ENCODE measurements around the gene DLGAP1.
"Not testable (repeated sequence)": the region's sequence is repeated elsewhere in the genome, so short reads cannot be mapped to it uniquely, and the experiment has no call there.

The DLGAP1 gene

DNA sequence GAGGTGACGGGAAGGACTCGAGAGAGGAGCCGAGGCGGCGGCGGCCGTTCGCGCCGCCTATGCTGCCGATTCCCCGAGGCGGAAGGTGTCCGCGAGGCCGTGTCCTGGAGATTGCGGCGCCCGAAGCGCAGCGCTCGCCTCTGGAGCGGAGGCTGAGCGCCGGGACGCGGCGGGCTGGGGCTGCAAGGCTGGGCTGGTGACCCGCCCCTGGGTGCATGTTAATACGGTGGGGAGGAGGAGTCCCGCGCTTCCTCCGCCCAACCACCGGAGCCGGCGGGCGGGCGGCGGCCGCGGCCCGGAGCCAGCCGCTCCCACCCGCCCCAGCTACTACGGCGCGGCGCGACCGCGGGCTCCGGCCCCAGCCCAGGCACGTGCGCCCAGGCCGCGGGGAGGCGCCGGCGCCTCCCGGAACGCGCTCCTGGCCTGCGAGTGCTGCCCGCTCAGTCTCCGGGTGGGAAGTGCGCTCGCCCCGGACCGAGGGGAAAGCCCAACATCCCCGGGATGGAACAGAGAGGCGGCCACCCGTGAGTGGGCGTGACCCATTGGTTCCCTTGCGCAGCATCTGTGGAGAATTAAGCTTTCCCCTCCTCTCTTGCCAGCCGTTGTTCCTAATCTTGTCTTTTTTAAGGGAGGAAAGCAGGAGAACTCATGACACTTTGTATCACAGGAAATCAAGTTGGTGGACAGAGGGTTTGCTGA is at the start of gene DLGAP1:
DLGAP1 (minus strand) TSS at position 195 of the 699 bp plus-strand sequence.
- no peak for DNase-seq

DNA sequence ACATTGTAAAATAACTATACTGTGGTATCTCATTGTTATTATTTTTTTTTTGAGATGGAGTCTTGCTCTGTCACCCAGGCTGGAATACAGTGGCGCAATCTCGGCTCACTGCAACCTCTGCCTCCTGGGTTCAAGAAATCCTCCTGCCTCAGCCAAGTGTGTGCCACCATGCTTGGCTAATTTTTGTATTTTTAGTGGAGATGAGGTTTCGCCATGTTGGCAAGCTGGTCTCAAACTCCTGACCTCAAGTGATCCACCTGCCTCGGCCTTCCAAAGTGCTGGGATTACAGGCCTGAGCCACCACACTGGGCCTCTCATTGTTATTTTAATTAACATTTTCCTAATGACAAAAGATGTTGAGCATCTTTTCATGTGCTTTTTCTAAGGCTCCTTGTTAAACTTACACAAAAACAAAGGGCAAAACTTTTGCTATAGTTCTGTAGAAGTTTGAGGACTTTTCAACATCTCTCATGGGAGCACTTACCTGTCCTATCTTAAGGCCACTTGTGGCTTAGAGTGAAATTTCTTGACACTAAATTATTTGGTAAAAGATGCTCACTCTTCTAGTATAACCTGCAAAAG is 39.7 kb upstream of the DLGAP1 start:
- DNase-seq, result not testable (repeated sequence)

DNA sequence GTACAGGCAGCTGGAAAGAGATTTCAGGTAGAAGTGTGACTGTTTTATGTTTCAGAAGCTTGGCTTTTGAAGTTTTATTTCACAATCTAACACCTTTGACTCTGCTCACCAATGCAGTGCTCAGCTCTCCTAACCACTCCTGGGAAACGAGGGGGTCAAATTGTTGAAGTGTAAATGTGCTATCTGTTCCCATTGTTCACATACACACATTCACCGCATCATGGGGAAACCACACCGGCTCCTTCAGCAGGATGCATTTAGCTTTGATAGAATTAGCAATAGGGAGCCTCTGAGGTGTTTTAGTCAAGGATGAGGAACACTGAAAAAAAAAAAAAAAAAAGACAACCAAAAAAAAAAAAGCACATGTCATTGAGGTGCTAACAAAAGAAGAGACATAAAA is 13.4 kb upstream of the DLGAP1 start:
- DNase-seq, result no peak

DNA sequence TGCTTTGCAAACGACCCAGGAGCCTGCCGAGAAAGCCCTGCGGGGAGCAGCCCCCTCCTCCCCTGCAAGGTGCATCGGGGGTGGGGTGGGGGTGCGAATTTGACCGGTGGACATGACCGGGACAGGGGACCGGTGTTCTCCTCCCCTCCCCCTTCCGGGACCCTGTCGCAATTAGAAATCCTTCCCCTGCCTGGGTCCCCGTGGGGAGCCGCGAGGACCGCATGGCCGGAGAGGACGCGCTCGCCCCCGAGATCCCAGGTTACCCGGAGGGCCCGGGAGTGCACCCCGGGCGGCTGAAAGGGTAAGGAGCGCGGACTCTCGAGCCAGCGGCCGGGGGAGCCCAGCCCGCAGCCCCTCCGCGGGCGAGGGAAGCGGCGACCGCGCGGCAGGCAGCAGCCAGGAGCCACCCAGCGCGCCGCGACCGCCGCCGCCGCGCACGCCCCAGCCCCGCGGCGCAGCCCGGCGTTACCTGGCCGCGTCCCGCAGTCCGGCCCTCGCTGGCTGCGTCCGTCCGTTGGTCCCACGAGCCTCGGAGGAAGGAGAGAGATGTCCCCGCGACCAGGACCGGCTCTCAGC is 482 bp downstream of the DLGAP1 start:
- DNase-seq, result no peak

DNA sequence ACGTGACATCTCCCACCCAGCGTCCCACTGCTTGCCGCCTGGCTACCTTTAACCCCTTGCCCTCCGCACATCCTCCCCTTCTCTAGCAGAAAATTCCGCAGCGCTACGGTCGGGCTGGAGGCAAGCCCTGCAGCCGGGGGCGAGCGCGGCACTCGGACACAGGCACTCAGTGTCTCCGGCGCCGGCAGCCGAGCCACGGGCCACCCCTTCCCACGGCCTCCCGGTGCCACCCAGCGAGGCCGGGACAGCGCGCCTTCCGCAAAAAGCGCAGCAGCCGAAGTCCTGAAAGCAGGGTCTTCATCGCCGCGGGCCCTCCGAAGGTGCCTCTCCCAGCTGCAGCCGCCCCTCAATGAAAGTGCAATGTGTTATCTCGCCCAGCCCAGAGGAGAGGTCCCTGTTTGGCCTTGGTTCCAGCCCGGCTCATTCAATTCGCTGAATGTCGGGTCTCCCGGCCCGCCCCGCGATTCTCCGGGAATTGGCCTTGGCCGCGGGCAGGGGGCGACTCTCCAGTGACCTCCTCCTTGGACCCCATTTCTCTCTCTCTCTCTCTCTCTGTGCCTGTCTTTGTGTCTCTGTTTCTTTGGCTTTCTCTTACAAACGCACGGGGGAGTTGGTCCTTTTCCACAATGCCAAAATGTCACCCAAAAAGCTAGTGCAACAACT is 1.1 kb downstream of the DLGAP1 start:
- no peak for DNase-seq

DNA sequence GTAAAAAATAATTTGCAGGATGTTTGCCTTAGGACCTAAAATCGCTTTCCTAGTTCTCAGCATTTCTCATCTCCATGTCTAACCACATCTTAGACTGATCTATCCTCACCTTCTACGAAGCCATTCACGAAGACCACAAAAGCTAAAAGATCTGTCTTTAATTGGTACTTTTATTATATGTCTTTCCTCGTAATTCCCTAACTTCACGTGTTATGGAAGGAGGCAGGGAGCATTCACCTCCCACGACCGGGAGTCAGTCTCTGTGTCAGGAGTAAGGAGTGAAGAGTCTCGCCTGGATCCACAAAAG is 1.6 kb downstream of the DLGAP1 start:
- no peak for DNase-seq

DNA sequence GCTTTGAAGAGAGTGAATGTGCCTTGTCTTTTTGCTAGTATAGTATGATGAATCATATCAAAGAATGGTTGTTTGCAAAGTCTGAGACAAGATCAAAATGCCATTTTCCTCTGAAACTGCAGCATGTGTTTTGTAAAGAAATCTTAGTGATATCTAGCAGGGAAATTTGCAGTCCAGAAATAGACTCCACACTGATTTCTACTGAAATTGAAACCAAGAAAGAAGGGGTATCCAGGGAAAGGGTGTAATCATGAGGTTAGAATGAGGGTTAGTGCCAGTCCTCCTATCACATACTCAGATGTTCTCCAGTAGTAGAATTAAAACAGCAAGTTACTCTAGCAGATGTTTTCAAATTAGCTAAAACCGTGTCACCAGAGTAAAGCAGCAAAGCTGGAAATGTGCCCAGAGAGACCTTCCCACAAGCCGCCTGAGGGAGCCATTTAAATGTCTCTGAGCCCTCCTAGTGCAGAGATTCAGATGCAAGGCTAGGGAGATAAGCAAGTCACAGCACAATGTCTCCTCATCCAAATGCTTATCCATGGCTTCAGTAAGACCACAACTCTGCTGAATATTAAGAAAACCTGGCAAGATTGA is 4.9 kb downstream of the DLGAP1 start:
- no peak for DNase-seq

DNA sequence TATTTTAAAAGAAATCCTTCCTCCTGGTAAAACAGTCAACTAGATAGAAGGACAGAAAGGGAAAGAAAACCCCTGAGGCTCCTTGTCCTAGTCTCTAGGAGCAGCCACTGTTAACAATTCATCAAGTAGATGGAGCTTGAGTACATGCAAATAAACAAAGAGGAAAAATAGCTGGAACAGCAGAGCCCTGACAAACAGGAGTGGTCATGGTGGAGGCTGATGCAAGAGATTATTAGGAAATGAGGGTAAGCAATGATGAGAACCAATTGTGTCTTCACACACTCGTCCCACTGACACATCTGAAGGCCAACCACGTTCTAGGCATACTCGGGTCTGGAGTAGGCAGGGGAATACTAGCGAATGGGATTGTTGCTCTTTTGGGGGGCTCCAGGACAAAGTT is 9.2 kb downstream of the DLGAP1 start:
- no peak for DNase-seq

DNA sequence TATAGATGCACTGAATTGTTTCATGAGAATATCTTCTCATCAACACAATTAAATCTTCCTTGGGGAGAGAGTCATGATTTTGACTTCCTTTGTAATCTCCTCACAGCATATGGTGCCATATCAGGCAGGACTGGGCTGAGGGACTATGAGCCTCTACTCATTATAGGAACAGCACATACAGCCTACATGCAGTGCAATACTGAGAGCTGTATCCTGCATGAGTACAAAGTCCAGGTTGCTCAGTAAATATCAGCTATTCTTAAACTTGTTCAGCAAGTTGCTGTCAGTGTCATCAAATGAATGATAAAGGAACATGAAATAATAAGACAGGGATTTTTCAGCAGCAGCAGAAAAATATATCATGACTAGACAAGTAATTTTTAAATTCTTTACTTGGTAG is 10.8 kb downstream of the DLGAP1 start:
- DNase-seq, result no peak

DNA sequence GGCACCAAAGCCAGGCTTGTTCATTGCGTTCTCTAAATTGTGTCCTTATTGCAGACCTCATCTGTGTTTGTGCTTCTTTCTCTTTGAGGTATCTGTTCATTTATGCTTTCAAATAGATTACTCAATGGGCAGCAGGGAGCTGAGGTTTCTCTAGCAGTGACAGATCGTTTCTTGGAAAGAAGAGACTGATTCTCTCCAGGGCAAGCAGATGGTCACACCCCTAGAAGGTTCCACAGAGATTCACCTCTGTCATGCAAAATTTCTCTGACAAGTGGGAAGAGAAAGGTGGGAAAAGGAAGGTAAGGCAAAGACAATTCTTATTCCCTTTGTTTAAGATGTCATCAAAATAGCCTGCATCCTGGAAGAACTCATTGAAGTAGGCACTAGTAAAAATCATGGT is 14.0 kb downstream of the DLGAP1 start:
- no peak for DNase-seq

DNA sequence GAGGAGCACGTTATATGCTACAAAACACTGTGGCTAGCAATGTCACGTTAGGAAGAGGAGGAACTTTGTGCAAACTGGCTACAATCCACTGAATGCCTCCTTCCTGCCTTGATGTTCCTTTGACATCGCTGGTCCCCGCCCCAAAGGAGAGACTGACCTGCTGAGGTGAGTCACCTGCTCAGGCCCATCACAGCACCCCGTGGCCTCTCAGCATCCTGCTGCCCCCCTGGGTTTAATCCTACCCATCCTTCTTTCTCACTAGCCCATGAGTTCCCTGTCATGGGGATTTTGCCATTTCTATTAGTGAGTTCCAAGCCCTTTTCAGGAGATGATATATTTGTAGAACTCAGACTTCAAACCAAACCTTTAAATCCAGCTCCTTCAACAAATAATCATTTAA is 16.2 kb downstream of the DLGAP1 start:
- no peak for DNase-seq

DNA sequence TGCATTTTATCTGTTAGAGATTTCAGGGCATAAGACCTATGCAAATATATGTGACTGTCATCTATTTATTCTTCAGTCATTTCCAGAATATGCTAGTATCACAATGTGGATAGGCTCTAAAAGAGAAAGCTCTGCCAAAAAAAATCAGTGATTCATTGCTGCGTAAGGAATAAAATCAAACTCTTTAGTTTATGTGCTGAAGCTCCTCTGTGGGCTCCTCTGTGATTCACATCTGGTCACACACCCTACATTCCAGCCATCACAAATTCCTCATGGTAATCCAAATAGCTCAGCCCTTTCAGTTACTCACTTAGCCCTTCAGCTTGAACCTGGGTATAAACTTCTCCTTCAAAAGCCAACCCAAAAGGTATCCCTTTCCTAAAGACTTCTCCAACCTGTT is 21.4 kb downstream of the DLGAP1 start:
- no peak for DNase-seq

DNA sequence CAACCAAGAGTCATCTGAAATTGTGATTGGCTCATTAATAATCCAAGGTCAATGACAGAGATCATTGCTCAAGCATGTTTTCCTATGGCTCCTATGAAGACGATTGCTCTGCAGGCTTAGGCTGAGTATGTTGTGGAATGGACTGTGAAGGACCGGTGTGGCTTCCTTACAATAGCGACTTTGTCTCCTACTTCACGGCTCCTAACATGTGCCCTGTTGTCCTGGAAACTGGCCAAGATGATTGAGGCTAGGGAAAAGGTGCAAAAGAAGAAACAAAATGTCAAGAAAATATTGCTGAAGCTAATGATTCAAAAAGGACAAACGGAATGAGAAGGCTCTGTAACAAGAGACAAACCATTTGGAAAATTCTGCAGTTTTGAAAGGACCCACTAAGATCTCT is 24.3 kb downstream of the DLGAP1 start:
- DNase-seq, result no peak

DNA sequence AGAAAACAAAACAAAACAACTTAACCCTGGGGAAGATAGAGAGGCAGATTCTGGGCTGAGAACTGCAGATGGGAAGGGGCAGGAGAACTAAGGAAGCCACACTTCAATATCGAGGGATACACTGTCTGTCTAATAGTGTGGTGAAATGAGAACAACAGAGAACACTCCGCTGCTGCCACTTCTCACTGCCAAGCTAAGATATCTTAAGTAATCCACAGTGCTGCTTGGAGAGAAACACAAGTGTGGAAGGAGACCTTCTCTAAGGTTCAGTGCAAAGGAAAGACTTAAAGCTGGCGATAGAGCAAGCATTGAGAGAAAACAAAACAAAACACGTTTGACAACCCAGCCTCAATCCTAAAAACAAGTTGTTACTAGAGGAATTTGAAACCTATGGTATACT is 37.4 kb downstream of the DLGAP1 start:
- no peak for DNase-seq

DNA sequence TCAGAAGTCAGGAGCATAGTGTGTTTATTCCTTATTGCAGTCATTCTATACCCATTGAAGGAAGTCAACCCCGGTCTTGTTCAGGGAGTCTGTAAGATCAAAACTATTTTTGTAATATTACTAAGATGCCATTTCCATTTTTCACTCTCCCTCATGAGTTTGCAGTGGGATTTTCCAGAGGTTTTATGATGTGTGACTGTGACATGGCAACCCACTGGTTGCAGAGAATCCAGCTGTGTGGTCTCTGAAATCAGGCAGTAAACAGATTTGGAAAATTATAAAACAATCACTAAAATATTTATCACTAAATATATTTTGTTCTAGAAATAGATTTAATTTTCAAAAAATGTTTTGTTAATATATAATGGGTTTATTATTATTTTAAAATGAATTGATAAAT is 38.1 kb downstream of the DLGAP1 start:
- DNase-seq, result no peak

DNA sequence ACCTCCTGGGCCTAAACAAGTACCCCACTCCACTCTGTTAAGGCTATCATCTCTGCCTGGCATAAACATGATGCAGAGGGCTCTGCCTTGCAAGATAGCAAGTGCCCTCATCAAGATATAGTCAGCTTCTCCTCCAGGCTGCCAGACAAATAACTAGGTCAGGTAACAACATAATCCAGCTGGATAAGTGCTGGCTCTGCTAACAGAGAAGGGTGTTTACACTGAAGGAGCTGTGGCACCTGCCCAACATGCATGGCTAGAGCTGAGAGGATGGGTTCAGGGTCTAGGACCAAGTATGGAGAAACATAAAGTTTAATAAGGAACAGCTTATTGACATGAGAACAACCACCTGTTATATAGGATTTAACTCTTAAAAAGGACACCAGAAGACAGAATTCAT is 42.8 kb downstream of the DLGAP1 start:
- DNase-seq, result no peak

DNA sequence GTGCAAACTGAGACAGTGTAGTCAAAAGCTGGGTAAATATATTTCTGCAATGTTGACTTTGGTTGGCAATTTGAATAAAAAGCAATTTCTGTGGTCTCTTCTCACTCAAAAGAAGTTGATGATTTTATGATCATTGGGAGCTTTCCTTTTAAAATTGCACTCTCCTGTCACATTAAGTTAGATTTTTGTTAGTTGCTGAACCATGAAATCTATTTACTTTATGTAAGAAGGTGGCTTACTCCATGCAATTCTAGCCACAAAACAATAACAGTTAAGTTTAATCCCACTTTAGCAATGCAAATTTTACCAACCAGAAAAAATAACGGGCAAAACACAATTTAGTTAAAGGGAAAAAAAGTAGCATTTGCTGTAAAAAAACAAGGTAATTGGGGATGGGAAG is 48.3 kb downstream of the DLGAP1 start:
- DNase-seq, result no peak

DNA sequence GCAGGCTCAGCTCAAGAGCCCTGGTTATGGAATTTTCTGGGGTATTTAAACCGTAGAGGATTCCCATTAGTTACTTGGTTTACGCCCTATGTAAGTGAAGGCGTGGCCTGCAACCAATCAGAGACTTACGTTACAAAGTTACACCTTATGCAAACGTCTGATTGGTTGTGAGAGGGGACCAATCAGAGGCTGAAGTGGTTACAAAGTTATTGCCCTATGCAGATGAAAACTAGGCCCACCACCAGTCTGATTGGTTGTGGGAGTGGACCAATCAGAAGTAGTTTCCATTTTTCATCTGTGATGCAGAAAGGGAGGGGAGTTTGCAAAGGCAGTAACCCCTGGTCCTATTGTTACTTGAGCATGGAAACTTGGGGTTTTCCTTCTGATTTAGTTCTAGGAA is 49.1 kb downstream of the DLGAP1 start:
- DNase-seq, result no peak

DNA sequence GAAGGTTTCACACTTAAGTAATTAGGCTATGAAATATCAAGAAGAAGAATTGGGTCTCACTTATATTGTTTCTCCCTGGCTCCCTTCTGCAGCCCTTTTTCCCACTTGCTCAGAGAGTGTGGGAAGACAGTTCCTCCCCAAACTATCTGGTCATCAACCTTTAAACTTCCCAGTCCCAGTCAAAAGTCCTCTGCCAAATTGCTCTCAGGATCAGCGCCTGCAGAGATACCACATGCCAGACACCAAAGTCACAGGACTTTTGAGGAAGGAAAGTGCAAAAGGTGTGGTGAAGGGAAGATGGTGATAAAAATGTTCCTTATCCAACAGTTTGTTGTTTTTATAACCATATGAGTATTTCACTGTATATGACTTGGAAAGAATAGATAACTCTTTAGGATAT is 51.3 kb downstream of the DLGAP1 start:
- no peak for DNase-seq

DNA sequence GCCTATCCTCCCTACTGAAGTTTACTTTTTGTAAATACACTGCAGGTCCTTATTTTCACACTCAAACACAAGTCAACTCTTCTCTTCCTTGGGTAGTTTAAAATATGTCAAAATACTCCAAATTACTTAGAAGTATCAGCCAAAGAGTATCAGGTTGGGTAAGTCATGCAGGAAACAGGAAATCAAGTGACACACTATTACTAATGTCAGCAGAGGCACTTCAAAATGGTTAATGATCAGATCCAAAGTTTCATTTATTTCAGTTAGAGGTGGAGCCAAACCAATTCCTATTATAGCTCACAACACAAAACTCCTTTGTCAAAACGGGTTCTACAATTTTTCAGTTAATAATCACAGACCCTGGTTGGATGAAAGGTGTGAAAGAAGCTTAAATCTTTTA is 54.2 kb downstream of the DLGAP1 start:
- DNase-seq, result no peak

DNA sequence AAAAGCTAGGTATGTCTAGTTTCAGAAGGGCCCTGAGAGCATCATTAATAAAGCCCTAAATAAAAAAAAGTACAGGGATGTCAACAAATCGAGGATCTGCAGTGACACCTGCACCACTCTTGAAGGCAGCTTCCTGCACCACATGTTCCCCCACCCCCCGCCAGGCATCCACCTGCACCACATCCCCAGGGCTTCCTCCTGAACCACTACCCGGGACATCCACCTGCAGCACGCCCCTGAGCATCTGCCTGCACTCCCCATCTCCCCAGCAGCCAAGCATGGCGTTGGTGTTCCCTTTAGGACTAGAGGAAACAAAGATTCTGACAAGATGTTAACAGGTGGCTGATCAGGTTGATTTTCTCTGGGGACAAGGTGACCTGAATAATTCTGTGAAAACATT is 55.2 kb downstream of the DLGAP1 start:
- no peak for DNase-seq

DNA sequence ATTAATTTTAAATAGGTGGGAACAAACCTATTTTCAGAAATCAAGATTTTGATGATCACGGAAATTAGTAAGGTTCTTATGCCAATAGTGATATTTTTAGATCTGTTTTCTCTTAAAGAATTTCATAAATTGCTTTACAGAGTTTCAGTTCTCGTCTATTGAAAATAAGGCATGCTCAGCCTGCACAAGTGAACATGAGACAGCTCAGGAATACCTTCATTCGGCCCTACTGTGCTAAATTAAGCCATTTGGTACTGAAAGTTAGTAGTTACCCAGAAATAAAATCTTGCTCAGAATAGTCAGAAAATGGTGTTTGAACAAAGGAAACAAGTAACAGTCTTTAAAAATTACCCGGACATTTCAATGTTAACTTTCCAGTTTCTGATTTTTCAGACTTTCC is 60.4 kb downstream of the DLGAP1 start:
- DNase-seq, result no peak

DNA sequence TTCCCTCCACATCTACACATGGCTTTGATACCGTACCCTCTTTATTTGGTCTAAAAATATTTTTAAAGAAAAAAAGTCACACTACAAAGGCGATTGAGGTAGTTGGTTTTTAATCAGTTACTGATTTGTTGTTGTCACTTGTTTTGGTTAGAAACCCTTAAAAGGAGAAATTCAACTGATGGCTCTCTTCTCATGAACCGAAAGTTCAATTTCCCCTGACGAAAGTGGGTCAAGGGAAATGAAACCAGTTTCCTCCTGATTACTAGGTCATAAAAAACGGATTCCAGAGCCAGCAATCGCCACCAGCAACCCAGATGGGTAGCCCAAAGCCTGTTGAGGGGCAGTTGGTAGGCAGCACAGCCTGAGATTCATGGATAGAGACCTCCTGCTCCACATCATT is 63.2 kb downstream of the DLGAP1 start:
- DNase-seq, result no peak

DNA sequence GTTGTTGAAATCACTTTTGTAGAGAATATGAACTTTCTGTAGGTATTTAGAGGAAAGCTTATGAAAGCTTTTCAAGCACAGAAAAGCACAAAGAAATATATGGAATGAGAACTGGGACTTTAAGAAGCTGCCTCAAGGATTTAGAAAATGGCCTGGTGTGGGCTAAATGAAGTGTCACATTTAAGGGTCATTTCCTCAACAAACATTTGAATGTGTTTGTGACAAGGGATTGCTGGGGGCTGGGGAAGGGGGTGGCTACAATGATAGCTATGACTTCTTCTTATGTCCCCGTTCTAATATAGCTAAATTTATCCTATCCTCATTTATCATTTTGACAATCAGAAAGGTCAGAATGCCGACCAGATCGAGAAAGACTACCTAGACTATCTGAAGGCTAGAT is 69.2 kb downstream of the DLGAP1 start:
- no peak for DNase-seq

Measured in NCI-H226 (cell line).